NCI-H146 (cell line): ENCODE results near the gene FAM114A1.
"Not testable (repeated sequence)": the region's sequence is repeated elsewhere in the genome, so short reads cannot be mapped to it uniquely, and the experiment has no call there.

Experiments used
- DNase-seq: peaks from one replicate; lab custom pipeline; 2025; lab: John Stamatoyannopoulos, UW

Gene FAM114A1

GRCh38 chr4:38935391-38936073 is 67.9 kb downstream of the FAM114A1 start:
- no peak for DNase-seq

- DNase-seq: no peak
Observed at GRCh38 chr4:38939165-38939564, 71.6 kb downstream of the FAM114A1 start.

- no peak for DNase-seq
Observed at GRCh38 chr4:38940476-38940875, 72.9 kb downstream of the FAM114A1 start.

- not testable (repeated sequence) for DNase-seq
Observed at GRCh38 chr4:38941906-38942305, 74.3 kb downstream of the FAM114A1 start.

- DNase-seq: no peak
Observed at GRCh38 chr4:38943343-38943742, 75.7 kb downstream of the FAM114A1 start.

GRCh38 chr4:38944440-38944839 is 76.8 kb downstream of the FAM114A1 start:
- no peak for DNase-seq

- DNase-seq: no peak
Observed at GRCh38 chr4:38946919-38947318, 79.3 kb downstream of the FAM114A1 start.

GRCh38 chr4:38948551-38948950 is 80.9 kb downstream of the FAM114A1 start:
- no peak for DNase-seq

- DNase-seq: no peak
Observed at GRCh38 chr4:38949411-38950051, 81.9 kb downstream of the FAM114A1 start.

GRCh38 chr4:38950159-38950558 is 82.6 kb downstream of the FAM114A1 start:
- DNase-seq: no peak

- no peak for DNase-seq
Observed at GRCh38 chr4:38950734-38951133, 83.1 kb downstream of the FAM114A1 start.

- no peak for DNase-seq
Observed at GRCh38 chr4:38951598-38951997, 84.0 kb downstream of the FAM114A1 start.

GRCh38 chr4:38952017-38952416 is 84.4 kb downstream of the FAM114A1 start:
- no peak for DNase-seq

GRCh38 chr4:38954727-38955126 is 87.1 kb downstream of the FAM114A1 start:
- DNase-seq: no peak

GRCh38 chr4:38955957-38956356 is 88.4 kb downstream of the FAM114A1 start:
- no peak for DNase-seq

- no peak for DNase-seq
Observed at GRCh38 chr4:38957261-38957815, 89.7 kb downstream of the FAM114A1 start.

GRCh38 chr4:38957893-38958292 is 90.3 kb downstream of the FAM114A1 start:
- no peak for DNase-seq

GRCh38 chr4:38958453-38959190 is 91.0 kb downstream of the FAM114A1 start:
- DNase-seq: no peak

- not testable (repeated sequence) for DNase-seq
Observed at GRCh38 chr4:38959248-38959647, 91.6 kb downstream of the FAM114A1 start.

- DNase-seq: no peak
Observed at GRCh38 chr4:38964942-38965775, 97.6 kb downstream of the FAM114A1 start.

GRCh38 chr4:38965866-38966265 is 98.3 kb downstream of the FAM114A1 start:
- no peak for DNase-seq
